A549 (cell line): ENCODE measurements around the gene GARNL3.

Experiments used
- CTCF ChIP-seq: fragments of >200 bp; sonication (Bioruptor Twin); formaldehyde crosslinking; IDR thresholded peaks from 3 replicates; pipeline ENCODE4 v1.5.1; 2016
- PHF8 ChIP-seq: fragments of 200-600 bp; sonication (generic); IDR thresholded peaks from 2 replicates; pipeline ENCODE4 v1.6.1; 2016; ENCODE audit warnings: low read depth, mild to moderate bottlenecking, antibody characterized with exemption, moderate library complexity, borderline replicate concordance
- POLR2A ChIP-seq: IDR thresholded peaks from 2 replicates; pipeline ENCODE4 v1.6.1; 2012; ENCODE audit warnings: mild to moderate bottlenecking, low read length
- RAD21 ChIP-seq, 2 experiments: fragments of >200 bp in 1 of 2; sonication (Bioruptor Twin) in 1 of 2; formaldehyde crosslinking in 1 of 2; IDR thresholded peaks in 1 of 2; conservative IDR thresholded peaks in 1 of 2; 2 replicates in 1 of 2; 3 replicates in 1 of 2; pipeline ENCODE4 v1.6.1; 2012 to 2018; ENCODE audit warnings: inconsistent platforms in 1 of 2
- REST ChIP-seq: fragments of 200-600 bp; sonication (generic); IDR thresholded peaks from 2 replicates; pipeline ENCODE4 v1.6.1; 2016; ENCODE audit warnings: antibody characterized with exemption, mild to moderate bottlenecking, moderate library complexity
- ZFP36 ChIP-seq: fragments of 450-650 bp; IDR thresholded peaks from 2 replicates; pipeline ENCODE4 v1.6.1; 2014; ENCODE audit warnings: borderline replicate concordance; ENCODE audit not compliant: partially characterized antibody

GRCh38 chr9:127403507-127404192 is 139.1 kb downstream of the GARNL3 start:
- TF ChIP-seq REST (no peak), POLR2A (no peak), CTCF (no peak), RAD21 (conservative IDR thresholded peaks at IDR 0.05 in 1 of 2, IDR thresholded peaks at IDR 0.05 in 1 of 2) (no peak), PHF8 (no peak), ZFP36 (no peak)
